ENCODE measurements around the gene CDCP1.
"Not testable (repeated sequence)": the region's sequence is repeated elsewhere in the genome, so short reads cannot be mapped to it uniquely, and the experiment has no call there.

The CDCP1 gene

DNA sequence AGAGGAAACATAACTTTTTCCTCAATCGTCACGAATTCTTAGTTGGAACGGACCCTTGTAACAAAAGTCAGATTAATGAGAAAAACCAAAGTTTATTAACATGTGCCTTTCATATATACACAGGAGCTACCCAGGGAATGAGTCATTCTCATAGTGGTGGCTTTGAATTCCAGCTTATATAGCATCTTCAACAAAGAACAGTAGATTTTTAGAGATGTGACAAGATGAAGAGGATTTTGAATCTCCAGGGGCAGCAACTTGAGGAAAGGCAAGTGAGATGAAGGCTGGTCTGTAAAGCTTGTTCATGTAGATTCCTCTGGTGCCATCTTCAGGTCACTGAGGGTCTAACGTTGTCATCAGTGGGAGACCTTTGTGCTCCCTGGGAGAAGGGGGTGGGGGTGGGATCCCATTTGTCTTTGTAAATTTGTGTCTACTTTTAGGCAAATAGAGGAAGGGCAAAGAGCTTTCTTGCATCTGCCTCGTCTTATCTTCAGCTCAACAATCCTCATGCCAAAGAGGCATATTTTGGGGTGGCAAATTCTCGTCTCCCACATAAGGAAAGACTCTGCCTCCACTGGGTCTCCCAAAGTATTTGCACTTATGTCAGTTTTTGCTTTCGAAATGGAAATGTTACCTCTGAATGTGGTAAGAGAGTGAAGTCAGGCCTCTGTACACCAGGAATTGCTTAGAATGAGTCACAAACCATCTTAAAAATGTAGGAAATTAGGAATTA, 90.6 kb downstream of the CDCP1 start:
- DNase-seq (ENCODE audit: low spot score): no peak

DNA sequence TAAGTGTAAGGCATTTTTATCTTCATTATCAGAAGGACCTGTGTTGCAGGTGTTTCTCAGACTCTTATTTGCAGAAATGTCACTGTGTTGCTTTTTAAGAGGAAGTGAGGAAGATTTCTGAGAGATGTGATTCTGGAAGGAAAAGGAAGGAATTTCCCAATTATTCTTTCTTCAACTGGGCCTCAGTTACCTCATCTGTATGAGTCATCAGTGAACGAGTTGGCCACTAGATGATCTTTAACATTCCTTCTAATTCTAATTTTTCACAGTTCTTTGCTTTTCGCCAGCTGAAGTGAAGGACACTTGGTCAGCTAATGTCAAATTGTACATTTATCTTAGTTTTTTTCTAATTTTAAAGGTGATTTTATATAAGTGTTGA, 91.2 kb downstream of the CDCP1 start:
- DNase-seq (ENCODE audit: low spot score): no peak

DNA sequence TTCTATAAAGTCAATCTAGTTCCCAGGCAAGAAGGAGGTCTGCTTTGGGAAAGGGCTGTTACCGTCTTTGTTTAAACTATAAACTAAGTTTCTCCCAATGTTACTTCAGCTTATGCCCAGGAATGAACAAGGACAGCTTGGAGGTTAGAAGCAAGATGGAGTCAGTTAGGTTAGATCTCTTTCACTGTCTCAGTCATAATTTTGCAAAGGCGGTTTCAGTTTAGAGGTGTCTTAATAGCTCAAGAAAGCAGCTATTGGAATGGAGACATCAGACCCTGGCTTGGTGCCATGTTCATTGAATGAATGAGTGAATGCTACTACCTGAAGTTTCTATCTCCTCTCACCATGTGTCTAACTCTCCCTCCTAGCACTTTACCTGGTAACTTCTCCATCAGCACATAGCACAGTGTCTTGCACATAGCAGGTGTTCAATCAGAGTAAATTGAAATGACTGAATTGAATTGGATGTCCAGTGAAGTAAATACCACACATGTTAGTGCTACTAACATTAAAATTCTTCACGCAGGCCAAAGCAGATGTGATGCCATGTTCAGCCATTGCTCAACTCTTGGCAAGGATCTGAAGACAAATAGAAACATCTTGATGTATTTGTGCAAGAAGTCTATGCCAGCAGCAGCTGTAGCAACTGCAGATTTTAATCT, 91.9 kb downstream of the CDCP1 start:
- no peak for DNase-seq (ENCODE audit: low spot score)

DNA sequence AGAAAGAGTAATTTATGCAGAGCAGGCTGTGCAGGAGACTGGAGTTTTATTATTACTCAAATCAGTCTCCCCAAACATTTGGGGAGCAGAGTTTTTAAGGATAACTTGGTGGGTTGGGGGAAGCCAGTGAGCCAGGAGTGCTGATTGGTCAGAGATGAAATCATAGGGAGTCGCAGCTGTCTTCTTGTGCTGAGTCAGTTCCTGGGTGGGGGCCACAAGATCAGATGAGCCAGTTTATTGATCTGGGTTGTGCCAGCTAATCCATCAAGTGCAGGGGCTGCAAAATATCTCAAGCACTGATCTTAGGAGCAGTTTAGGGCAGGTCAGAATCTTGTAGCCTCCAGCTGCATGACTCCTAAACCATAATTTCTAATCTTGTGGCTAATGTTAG, 92.4 kb downstream of the CDCP1 start:
- not testable (repeated sequence) for DNase-seq (ENCODE audit: low spot score)

DNA sequence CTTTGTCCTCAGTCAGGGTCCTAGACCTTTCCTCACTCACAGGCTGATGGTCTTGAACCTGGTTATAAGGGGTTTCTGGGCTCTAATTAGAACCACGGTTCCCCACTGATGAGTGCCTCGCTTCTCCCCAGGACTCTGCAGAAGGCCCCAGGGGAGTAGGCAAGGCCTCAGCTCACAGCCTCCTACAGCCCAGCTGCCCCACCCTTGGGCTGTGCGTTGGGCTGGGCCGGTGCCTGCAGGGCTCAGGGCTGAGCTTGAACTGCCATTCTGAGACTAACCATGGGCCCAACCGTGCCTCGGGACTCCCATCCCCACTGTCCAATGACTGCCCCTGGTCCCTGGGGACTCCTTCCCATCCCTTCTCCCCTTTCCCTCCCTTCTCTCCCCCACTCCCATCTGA, 94.5 kb downstream of the CDCP1 start:
- no peak for DNase-seq (ENCODE audit: low spot score)

DNA sequence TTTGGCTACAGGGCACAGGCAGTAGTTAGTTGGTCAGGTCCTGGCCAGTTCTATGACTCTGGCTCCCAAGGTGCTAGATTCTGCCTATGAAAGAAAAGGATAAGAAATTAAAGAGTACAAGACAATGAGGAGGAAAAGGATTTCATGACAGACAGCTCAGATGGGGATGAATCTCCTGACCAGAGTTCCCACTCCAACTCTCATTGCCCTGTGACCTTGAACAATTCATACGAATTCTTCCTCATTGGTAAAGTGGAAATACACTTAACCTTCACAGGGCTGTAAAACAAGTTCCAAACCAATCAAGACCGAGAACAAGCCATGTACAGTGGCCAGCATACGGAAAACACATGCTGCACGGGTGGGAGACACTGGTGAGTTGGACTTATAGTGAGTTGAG, 96.4 kb downstream of the CDCP1 start:
- no peak for DNase-seq (ENCODE audit: low spot score)

DNA sequence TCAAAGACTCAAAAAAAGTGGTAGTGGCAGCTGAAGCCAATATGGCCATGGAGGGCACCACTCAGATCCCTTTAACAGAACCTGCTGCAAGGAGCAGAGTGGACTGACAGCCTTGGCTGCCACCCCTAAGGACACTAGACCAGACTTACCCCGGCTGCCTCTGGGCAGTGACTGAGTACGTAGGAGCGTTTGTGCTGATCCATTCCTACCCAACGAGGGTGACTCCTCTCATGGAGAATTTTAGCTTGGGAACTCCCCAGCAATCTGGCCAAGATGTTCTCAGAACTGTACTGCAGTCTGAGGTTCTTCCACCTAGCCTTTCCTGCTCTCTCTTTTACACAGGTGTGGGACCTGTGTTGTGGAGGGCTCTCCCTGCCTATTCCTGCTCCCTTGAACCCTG, 97.9 kb downstream of the CDCP1 start:
- DNase-seq (ENCODE audit: low spot score): no peak

DNA sequence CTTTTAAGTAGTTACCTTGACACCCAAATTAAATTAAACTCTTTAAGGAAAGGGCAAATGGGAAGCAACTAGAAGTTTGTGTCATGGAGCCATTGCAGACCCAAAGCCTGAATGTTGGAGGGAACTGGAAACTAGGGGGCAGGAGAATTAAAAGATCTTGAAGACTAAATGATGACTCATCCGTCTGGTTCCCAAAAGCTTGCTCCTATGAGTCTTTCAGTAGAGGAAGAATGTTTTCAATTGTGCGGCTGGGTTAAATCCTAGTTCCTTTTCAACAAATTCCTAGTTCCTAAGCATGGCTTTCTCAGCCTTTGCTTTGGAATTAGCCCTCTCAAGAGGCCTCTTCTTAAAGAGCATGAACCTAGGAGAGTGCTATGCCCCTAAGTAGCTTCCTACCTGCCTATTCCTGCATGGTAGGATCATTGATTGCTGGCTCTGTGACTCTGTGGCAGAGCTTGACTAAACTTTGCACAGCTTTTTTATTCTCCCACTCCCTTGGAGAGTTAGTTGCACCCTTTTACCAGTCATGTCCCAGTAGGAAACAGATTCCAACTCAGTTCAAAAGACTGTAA, 102.4 kb downstream of the CDCP1 start:
- peak; percentile 35 for DNase-seq (ENCODE audit: low spot score)

DNA sequence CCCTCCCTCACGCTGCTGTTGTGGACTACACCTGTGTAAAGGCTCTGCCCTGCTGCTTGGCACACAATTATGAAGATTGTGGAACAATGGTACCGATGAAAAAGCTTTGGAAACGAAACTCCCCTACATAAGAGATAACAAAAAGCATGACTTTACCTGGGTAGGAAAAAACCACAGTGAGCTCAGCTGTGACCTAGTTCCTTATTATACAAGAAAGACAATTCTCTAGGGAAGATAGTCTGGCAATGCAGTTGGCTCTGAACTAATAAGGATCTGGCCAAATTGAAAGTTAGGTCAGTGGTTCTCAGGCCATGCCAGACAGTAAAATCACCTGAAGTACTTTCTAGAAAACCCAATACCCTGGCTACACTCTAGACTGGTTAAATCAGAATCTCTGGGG, 104.0 kb downstream of the CDCP1 start:
- no peak for DNase-seq (ENCODE audit: low spot score)

DNA sequence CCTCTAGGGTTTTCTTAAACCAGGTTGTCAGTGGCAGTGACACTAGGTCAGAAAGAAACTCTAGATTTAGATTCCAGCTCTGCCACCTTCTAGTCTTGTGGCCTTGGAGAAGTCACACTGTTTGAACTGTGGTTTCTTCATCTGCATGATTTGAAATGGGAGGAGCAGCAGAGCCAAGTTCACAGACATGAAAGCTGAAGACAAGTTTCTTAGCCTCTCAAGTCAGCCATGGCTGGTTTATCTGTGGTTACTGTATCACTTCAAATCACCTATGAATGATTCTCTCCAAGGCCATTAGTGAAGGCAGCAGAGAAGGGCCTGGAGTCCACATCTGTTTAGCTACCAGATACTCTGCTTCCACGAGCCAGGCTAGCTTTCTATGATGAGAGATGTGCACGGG, 104.5 kb downstream of the CDCP1 start:
- DNase-seq (ENCODE audit: low spot score): no peak

DNA sequence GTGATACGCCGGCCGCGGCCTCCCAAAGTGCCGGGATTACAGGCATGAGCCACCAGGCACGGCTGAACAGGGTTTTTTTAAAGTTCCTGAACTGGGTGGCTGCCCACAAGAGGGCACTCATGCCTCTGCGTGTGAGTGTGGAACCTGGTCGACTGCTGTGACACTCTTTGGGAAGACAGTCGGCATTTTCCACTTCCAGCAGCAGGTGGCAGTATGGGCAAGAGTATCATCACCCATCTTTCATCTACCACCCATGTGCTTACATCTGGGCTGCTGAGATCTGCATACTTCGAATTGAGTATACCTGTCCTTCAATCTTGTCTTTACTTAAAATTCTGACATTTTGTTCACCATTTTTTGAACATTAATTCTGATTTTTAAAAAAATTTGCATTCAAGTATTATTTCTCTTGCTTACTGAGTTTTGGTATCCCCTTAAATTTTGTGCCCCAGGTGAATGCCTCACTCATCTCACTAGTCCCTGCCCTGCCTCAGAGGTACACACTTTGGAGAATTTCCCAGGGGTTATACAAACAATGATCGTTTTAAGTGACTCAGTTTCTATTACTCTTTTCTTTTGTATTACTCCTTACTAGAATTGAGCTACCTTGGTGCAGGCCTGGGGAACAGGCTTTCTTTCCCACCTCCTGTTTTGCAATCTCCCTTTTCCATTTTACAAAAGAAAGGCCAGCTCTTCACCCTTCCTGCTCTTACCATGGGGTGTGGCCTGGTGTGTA, 108.3 kb downstream of the CDCP1 start:
- DNase-seq (ENCODE audit: low spot score): peak; percentile 91

DNA sequence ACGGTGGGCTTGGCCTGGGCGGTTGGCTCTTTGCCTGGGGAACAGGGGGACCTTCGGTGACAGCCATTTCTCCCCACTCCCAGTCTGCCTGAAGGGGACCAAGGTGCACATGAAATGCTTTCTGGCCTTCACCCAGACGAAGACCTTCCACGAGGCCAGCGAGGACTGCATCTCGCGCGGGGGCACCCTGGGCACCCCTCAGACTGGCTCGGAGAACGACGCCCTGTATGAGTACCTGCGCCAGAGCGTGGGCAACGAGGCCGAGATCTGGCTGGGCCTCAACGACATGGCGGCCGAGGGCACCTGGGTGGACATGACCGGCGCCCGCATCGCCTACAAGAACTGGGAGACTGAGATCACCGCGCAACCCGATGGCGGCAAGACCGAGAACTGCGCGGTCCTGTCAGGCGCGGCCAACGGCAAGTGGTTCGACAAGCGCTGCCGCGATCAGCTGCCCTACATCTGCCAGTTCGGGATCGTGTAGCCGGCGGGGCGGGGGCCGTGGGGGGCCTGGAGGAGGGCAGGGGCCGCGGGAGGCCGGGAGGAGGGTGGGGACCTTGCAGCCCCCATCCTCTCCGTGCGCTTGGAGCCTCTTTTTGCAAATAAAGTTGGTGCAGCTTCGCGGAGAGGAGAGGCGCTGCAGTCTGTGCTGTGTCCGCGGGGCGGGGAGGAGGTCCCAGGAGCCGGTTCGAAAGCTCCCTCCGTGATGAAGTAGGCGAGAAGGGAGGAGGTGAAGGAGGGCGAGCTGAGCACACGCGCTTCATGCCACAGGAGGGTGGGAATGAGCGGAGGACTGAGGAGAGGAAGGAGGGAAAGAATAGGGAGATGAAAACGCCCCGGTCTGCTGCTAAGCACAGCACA, 110.5 kb downstream of the CDCP1 start:
- peak; percentile 34 for DNase-seq (ENCODE audit: low spot score)

DNA sequence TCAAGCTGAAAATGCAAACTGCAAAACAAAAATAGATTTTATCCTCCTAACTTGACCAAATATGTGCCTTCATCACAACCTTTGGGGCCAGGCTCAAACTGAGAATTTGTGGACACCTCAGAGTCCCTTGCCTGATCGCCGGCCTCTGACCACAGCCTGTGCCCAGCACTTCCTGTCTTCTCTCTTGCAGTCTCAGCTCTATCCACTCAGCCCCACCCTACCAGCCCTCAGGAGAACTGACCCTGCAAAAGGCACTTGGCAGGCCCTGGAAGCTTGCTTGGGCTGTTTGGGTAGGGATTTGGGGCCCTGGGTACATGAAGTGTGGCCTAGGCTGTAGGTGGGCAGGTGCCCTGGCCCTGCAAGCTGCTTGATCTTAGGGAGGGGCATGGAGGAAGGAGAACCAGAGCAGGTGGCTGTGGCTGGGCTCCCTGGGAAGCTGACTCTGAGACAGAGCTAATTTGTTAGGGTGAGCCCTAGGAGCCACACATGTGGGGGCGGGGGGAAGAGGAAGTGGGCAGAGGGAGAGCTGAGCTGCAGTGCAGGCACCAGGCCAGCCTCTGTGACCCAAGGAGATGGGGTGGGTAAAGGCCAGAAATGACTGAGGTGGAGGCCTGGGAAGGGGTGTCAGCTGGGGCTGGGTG, 111.4 kb downstream of the CDCP1 start:
- peak; percentile 34 for DNase-seq (ENCODE audit: low spot score)

DNA sequence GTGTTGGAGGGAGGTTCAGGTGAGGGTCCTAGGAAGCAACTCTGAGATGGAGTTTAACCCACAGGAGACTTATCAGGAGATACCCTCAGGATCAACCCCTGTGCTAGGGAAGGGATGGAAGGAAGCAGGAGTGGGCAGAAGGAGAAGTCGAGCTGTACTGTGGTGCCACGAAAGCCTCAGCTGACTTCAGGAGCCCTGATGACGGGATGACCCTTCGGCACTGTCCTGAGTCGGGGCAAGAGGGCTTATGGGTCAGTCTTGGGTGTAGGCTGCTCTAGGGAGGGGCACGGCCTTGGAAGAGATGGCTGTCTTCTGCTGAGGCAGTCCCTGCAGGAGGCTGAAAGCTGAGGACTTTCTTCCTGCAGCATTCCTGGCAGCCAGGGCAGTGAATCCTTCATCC, 112.4 kb downstream of the CDCP1 start:
- DNase-seq (ENCODE audit: low spot score): no peak

All from putamen (tissue), 1 donor.